ENCODE data around the gene SPDYE4.

DNA sequence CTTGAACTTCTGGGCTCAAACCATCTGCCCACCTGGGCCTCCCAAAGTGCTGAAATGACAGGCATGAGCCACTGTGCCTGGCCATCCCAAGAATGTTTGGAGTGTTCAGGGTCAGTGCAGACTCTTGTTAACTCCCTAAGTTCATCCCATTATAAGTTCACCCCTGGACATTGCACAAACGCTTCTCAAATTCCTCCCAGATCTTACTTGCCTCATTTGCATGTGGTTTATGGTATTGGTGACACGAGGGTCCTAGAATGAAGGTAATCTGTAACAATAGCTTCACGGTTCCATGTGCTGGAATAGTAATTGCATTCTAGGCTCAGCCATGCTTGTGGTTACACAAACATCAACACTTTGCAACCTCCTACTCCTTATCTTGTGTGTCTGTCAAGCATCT, 8.7 kb downstream of the SPDYE4 start:
- TF ChIP-seq GATA2 (IDR thresholded peaks at IDR 0.05; ENCODE audit: low read depth, low read length): no peak
- TF ChIP-seq GATA3 (IDR thresholded peaks at IDR 0.05; ENCODE audit: low read depth, low read length): no peak
